K562 (cell line): Measurements from ENCODE around the gene BNC1. TPM values are rescaled to one million over a fixed set of nuclear protein-coding genes. Genes with fewer than 3 reads are reported as not detected.
A peak's percentile ranks its signal among the peaks of the same experiment; 100 is the strongest.
"Not testable (repeated sequence)": the region's sequence is repeated elsewhere in the genome, so short reads cannot be mapped to it uniquely, and the experiment has no call there.

Experiments used
- ATAC-seq: fragments of 200-7000 bp; cut with Tn5 transposase; 3 replicates; pipeline ENCODE4 v1.9.1; 2020; ENCODE audit warnings: moderate library complexity
- BruUV-seq: library from RNA; stranded (reverse); fragments of 400-500 nt; replicated peaks from 2 replicates; lab custom pipeline; 2021; lab: Mats Ljungman, UMichigan
- CTCF ChIA-PET: fragments of 300-600 bp; formaldehyde crosslinking; extraction: SDS; loops from one replicate; lab custom pipeline; 2021; ENCODE audit warnings: low intra/inter-chr PET ratio; lab: Yijun Ruan, JAX
- POLR2A ChIA-PET: fragments of 300-600, 350-650 bp; sonication (Branson Sonifier 250); formaldehyde crosslinking; extraction: SDS; loops from one replicate; lab custom pipeline; 2021; ENCODE audit warnings: antibody characterized with exemption, inconsistent platforms; lab: Yijun Ruan, JAX
- DNase-seq, 4 experiments: peaks; one replicate each; pipeline versions ENCODE4 v3.0.0 to v3.0.0-alpha.2; 2011 to 2018; ENCODE audit warnings: low spot score in 3 of 4, mixed read lengths in 3 of 4; ENCODE audit errors: extremely low read depth in 1 of 4
- FAIRE-seq: peaks from 2 replicates; lab custom pipeline; 2011; peaks lifted over from hg19 to GRCh38; lab: Jason Lieb, UNC
- H2AFZ ChIP-seq: 2 replicates; pipeline ENCODE4 v1.6.0; 2011; ENCODE audit warnings: low read depth, low read length, control low read depth, inconsistent platforms
- H3K27ac ChIP-seq: fragments of 200-600 bp; 3 replicates; pipeline ENCODE4 v1.8.0; 2011; ENCODE audit warnings: low read depth, mild to moderate bottlenecking, control low read depth, inconsistent platforms, low read length, moderate library complexity, mixed read lengths; ENCODE audit errors: extremely low read depth
- H3K27me3 ChIP-seq, 2 experiments: fragments of 300-600 bp in 1 of 2; 2 replicates in 1 of 2; 3 replicates in 1 of 2; pipeline versions ENCODE4 v1.6.0 to v1.8.0; 2011; ENCODE audit warnings: inconsistent platforms in 2 of 2, low read length in 2 of 2, mild to moderate bottlenecking in 1 of 2, mixed read lengths in 1 of 2, moderate library complexity in 1 of 2; ENCODE audit not compliant: control insufficient read depth in 2 of 2, insufficient read depth in 2 of 2
- H3K36me3 ChIP-seq: fragments of 300-600 bp; 3 replicates; pipeline ENCODE4 v1.8.0; 2011; ENCODE audit warnings: mild to moderate bottlenecking, low read length, inconsistent platforms; ENCODE audit not compliant: control insufficient read depth, insufficient read depth
- H3K4me1 ChIP-seq, 2 experiments: fragments of 200-600 bp in 1 of 2; replicated peaks in 1 of 2; 2 replicates in 1 of 2; 3 replicates in 1 of 2; pipeline versions ENCODE4 v1.5.1 to v1.8.0; 2011; ENCODE audit warnings: inconsistent platforms in 2 of 2, low read length in 2 of 2, mild to moderate bottlenecking in 1 of 2, mixed read lengths in 1 of 2, moderate library complexity in 1 of 2; ENCODE audit not compliant: control insufficient read depth in 2 of 2, insufficient read depth in 2 of 2
- H3K4me2 ChIP-seq: 2 replicates; pipeline ENCODE4 v1.6.1; 2011; ENCODE audit warnings: low read length, control low read depth, inconsistent platforms, mixed read lengths; ENCODE audit not compliant: insufficient read depth
- H3K4me3 ChIP-seq: fragments of 200-600 bp; sonication (generic), shearing (Covaris generic); 2 replicates; pipeline ENCODE4 v1.5.1; 2016; ENCODE audit warnings: control low read depth, inconsistent platforms
- H3K79me2 ChIP-seq: fragments of 200-600 bp; 3 replicates; pipeline ENCODE4 v1.8.0; 2011; ENCODE audit warnings: low read length, inconsistent platforms; ENCODE audit not compliant: control insufficient read depth, insufficient read depth
- H3K9ac ChIP-seq, 2 experiments: 2 replicates each; pipeline versions ENCODE4 v1.6.0 to v1.6.1; 2011; ENCODE audit warnings: low read depth in 2 of 2, low read length in 2 of 2, control low read depth in 1 of 2, inconsistent platforms in 1 of 2, mild to moderate bottlenecking in 1 of 2, mixed read lengths in 1 of 2; ENCODE audit not compliant: insufficient read depth in 1 of 2
- H3K9me1 ChIP-seq: one replicate; pipeline ENCODE4 v1.6.0; 2011; ENCODE audit warnings: inconsistent platforms, mild to moderate bottlenecking, low read length, moderate library complexity; ENCODE audit not compliant: control insufficient read depth, insufficient read depth
- H3K9me3 ChIP-seq: replicated peaks from 2 replicates; pipeline ENCODE4 v1.5.1; 2011; ENCODE audit warnings: low read depth, low read length, inconsistent platforms; ENCODE audit not compliant: control insufficient read depth, insufficient read depth
- H4K20me1 ChIP-seq: replicated peaks from 2 replicates; pipeline ENCODE4 v1.6.1; 2011; ENCODE audit warnings: low read length, inconsistent platforms, mixed read lengths; ENCODE audit not compliant: control insufficient read depth, insufficient read depth
- CEBPG ChIP-seq, 3 experiments: fragments of 200-800 bp in 1 of 3; sonication (Bioruptor generic) in 1 of 3; sonication (generic) in 1 of 3; formaldehyde crosslinking in 1 of 3; IDR thresholded peaks in 2 of 3; conservative IDR thresholded peaks in 1 of 3; 2 replicates each; pipeline versions ENCODE4 v1.6.1 to v1.8.0; 2016 to 2022; ENCODE audit warnings: missing compliant biosample characterization in 2 of 3, missing genetic modification characterization in 2 of 3, mild to moderate bottlenecking in 1 of 3, missing genetic modification reagents in 1 of 3
- HMBOX1 ChIP-seq: sonication (generic); IDR thresholded peaks from 2 replicates; pipeline ENCODE4 v1.6.1; 2016
- NFATC3 ChIP-seq: fragments of 450-650 bp; IDR thresholded peaks from 2 replicates; pipeline ENCODE4 v1.6.1; 2017; ENCODE audit warnings: mild to moderate bottlenecking
- WGBS: fragments of 100-300 bp; shearing (Covaris generic); methylation state at CpG from one replicate; pipeline ENCODE4 v1.1.6; 2016; ENCODE audit warnings: low coverage, mixed read lengths; ENCODE audit not compliant: insufficient coverage; ENCODE audit errors: missing lambda C conversion rate; 5-methylcytosine and 5-hydroxymethylcytosine counted together
- in situ Hi-C: fragments of 300-500 bp; cut with MboI; formaldehyde crosslinking; loops from 4 replicates; pipeline ENCODE4 v1.15.0; 2018; ENCODE audit warnings: inconsistent platforms, mixed read lengths
- intact Hi-C: fragments of 100-400 bp; cut with micrococcal nuclease; formaldehyde crosslinking; loops from 2 replicates; pipeline ENCODE4 v1.14.2; 2022
- polyA plus RNA-seq, 8 experiments: library from polyadenylated mRNA; depleted of rRNA in 4 of 8; stranded (reverse) in 5 of 8; unstranded in 3 of 8; fragments of >200 nt; fragmentation: Nextera tagmentation in 2 of 8; fragmentation: Illumina TruSeq in 1 of 8; extraction: Ambion mirVana in 2 of 8; extraction: Trizol in 1 of 8; gene quantifications; 2 replicates each; pipeline versions ENCODE4 v1.2.1 to v1.2.3, GENCODE V29; 2011 to 2014; ENCODE audit warnings: inconsistent platforms in 1 of 8, missing spikeins in 1 of 8
- total RNA-seq, 7 experiments: library from RNA; depleted of rRNA in 6 of 7; stranded (reverse); fragments of >200 nt in 6 of 7; fragmentation: Illumina TruSeq in 2 of 7; extraction: Trizol in 2 of 7; gene quantifications; 2 replicates each; pipeline versions ENCODE4 v1.2.1 to v1.2.3, GENCODE V29; 2011 to 2021; ENCODE audit warnings: low replicate concordance in 1 of 7

The BNC1 gene
- total and polyA plus RNA-seq, 9 of the 15 experiments (the other 6 are each of a cell fraction or from before 2014, with no cell fraction given): not detected

DNA sequence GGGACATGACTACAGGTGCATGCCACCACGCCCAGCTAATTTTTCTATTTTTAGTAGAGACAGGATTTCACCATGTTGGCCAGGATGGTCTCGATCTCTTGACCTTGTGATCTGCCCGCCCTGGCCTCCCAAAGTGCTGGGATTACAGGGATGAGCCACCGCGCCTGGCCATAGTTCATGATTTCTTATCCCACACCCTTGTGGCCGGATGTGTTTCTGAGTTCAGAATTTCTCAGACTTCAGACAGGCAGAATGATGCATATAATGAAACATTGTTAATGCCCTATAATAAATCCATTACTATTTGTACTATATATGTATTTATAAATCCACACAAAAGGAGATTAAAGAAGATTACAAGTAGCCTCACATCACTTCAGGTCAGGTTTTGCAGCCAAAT, 22.3 kb downstream of the BNC1 start:
- CTCF ChIA-PET, in situ Hi-C loops, H3K4me1 ChIP-seq, H3K4me3 ChIP-seq, H3K9ac ChIP-seq, H3K9me3 ChIP-seq, H3K9me1 ChIP-seq, H3K36me3 ChIP-seq, POLR2A ChIA-PET, H3K27ac ChIP-seq, FAIRE-seq, H3K4me2 ChIP-seq, BruUV-seq, H3K79me2 ChIP-seq, H2AFZ ChIP-seq, H4K20me1 ChIP-seq, intact Hi-C loops, DNase-seq, ATAC-seq: not testable (repeated sequence)
- peaks cover 13 to 25% of the 10 kb centered on the region in 2 experiments; a peak in 4 of 5 replicates for H3K27me3 ChIP-seq
- WGBS: under 1% methylated on average over 6 of the region's 6 CpGs

DNA sequence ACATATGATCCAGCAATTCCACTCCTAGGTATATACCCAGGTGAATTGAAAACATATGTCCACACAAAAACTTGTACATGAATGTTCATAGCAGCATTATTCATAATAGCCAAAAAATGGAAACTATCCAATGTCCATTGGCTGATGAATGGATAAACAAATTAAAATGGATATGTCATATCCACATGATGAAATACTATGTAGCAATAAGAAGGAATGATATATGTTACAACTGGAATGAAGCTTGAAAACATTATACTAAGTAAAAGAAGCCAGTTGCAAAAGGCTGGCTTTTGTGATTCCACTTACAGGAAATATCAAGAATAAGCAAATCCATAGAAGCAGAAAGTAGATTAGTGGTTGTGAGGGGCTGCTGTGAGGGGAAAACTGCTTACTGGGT, 33.7 kb downstream of the BNC1 start:
- Histone ChIP-seq H3K27ac (no peak overlapping the region), H4K20me1 (no peaks in the 10 kb centered on the region), H3K9ac (no peak overlapping the region), H2AFZ (no peak overlapping the region), H3K4me2 (no peak overlapping the region), H3K9me3 (no peaks in the 10 kb centered on the region), H3K4me3 (no peak overlapping the region), H3K79me2 (no peaks in the 10 kb centered on the region), H3K4me1 (no peaks in the 10 kb centered on the region), H3K9me1 (no peaks in the 10 kb centered on the region), H3K27me3 (peaks cover 3 to 11% of the 10 kb centered on the region in 2 experiments; a peak in 2 of 5 replicates)
- ATAC-seq (no peak), FAIRE-seq (no peak), DNase-seq (no peak)
- intact Hi-C loops (no loop called here), in situ Hi-C loops (loop anchor here (10.0 kb wide), 1 partner anchor 304 kb away; no protein-coding TSS in a partner anchor)
- POLR2A ChIA-PET: no interaction called here
- BruUV-seq: no TSS peak
- CTCF ChIA-PET: no interaction called here
- no peak for TF ChIP-seq HMBOX1
- TF ChIP-seq CEBPG (CRISPR knock-in tag; IDR thresholded peaks at IDR 0.05): no peak
- TF ChIP-seq CEBPG (tag; conservative IDR thresholded peaks at IDR 0.05 in 1 of 2, IDR thresholded peaks at IDR 0.05 in 1 of 2): 0 out of 4 replicates have a peak, but pooled peaks of 1 of the 2 experiments have one; percentile 15
- no peak for TF ChIP-seq NFATC3
- TF ChIP-seq, all 486 proteins: peak for 1
- no peaks in the 10 kb centered on the region for H3K36me3 ChIP-seq
